ENCODE measurements around the gene C12orf43.

DNA sequence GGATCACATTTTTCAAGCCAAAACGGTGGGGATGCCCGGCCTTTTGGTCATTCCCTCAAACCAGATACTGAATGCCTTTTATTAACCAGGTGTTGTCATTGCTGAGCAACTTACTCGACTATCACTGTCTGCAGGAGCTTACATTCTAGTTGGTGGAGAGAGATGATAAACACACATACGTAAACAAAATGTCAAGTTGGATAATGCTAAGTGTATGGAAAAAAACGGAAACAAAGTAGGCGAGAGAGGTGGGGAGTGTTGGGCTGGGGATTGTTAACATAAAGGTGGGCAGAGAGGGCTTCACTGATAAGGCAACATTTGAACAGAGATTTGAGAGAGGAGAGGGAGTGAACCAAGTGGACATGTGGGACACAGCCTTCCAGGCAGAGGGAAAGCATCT, 4.5 kb downstream of the C12orf43 start:
- TF ChIP-seq, protein P1, sequence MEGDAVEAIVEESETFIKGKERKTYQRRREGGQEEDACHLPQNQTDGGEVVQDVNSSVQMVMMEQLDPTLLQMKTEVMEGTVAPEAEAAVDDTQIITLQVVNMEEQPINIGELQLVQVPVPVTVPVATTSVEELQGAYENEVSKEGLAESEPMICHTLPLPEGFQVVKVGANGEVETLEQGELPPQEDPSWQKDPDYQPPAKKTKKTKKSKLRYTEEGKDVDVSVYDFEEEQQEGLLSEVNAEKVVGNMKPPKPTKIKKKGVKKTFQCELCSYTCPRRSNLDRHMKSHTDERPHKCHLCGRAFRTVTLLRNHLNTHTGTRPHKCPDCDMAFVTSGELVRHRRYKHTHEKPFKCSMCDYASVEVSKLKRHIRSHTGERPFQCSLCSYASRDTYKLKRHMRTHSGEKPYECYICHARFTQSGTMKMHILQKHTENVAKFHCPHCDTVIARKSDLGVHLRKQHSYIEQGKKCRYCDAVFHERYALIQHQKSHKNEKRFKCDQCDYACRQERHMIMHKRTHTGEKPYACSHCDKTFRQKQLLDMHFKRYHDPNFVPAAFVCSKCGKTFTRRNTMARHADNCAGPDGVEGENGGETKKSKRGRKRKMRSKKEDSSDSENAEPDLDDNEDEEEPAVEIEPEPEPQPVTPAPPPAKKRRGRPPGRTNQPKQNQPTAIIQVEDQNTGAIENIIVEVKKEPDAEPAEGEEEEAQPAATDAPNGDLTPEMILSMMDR (IDR thresholded peaks at IDR 0.05) = no peak
- TF ChIP-seq POLR2A (IDR thresholded peaks at IDR 0.05) = no peak
